HuH-7.5 (cell line): ENCODE measurements around the gene CTDSP1.

Source experiments
- DNase-seq: peaks from one replicate; pipeline ENCODE4 v3.0.0; 2011; ENCODE audit warnings: low spot score

Gene CTDSP1

GRCh38 chr2:218425531-218425930, 25.9 kb downstream of the CTDSP1 start:
- no peak for DNase-seq

- no peak for DNase-seq
Measured at GRCh38 chr2:218427741-218428140, 28.1 kb downstream of the CTDSP1 start.

- no peak for DNase-seq
Measured at GRCh38 chr2:218428846-218429558, 29.3 kb downstream of the CTDSP1 start.

GRCh38 chr2:218429911-218430692, 30.4 kb downstream of the CTDSP1 start:
- DNase-seq: no peak

GRCh38 chr2:218430721-218431120, 31.1 kb downstream of the CTDSP1 start:
- no peak for DNase-seq

GRCh38 chr2:218431878-218432277, 32.2 kb downstream of the CTDSP1 start:
- DNase-seq: no peak

GRCh38 chr2:218432676-218433365, 33.2 kb downstream of the CTDSP1 start:
- DNase-seq: no peak

GRCh38 chr2:218434456-218434855, 34.8 kb downstream of the CTDSP1 start:
- no peak for DNase-seq

GRCh38 chr2:218435003-218435982, 35.6 kb downstream of the CTDSP1 start:
- no peak for DNase-seq

- no peak for DNase-seq
Measured at GRCh38 chr2:218436992-218437391, 37.3 kb downstream of the CTDSP1 start.

GRCh38 chr2:218437969-218438368, 38.3 kb downstream of the CTDSP1 start:
- no peak for DNase-seq

- DNase-seq: no peak
Measured at GRCh38 chr2:218438596-218438995, 38.9 kb downstream of the CTDSP1 start.

GRCh38 chr2:218444692-218445357, 45.2 kb downstream of the CTDSP1 start:
- DNase-seq: peak; percentile 55

GRCh38 chr2:218445602-218446001, 45.9 kb downstream of the CTDSP1 start:
- no peak for DNase-seq

- DNase-seq: no peak
Measured at GRCh38 chr2:218446547-218446946, 46.9 kb downstream of the CTDSP1 start.

- no peak for DNase-seq
Measured at GRCh38 chr2:218447072-218447471, 47.4 kb downstream of the CTDSP1 start.

- DNase-seq: no peak
Measured at GRCh38 chr2:218448934-218449333, 49.3 kb downstream of the CTDSP1 start.

GRCh38 chr2:218452079-218452478, 52.4 kb downstream of the CTDSP1 start:
- no peak for DNase-seq
